8988T (cell line): ENCODE measurements around the gene LGI2.

Source experiments
- DNase-seq: peaks from one replicate; pipeline ENCODE4 v3.0.0; 2011

The LGI2 gene

GRCh38 chr4:24992968-24993367 lies 37.8 kb downstream of the LGI2 start:
- DNase-seq = no peak

GRCh38 chr4:24991015-24991414 lies 39.7 kb downstream of the LGI2 start:
- DNase-seq = no peak

GRCh38 chr4:24989327-24989726 lies 41.4 kb downstream of the LGI2 start:
- no peak for DNase-seq

DNA sequence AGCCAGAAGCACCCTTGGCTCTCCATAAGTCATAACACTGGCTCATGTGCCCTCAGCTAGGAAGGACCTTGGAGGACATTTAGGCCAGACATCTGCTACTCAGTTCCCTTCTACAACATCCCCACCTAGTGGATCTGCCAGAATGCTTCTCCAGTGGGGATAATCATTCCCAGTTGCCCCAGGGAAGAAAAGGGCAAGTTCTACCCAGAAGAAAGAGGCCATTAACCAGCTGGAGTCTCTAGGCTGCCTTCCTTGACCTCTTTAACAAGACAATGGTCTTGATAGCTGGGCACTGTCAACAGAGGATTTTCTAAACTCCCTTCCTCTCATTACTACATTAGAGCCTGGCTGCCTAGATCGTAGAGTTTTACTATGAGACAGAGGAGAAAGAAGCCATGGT lies 42.0 kb downstream of the LGI2 start:
- DNase-seq = peak; percentile 27

DNA sequence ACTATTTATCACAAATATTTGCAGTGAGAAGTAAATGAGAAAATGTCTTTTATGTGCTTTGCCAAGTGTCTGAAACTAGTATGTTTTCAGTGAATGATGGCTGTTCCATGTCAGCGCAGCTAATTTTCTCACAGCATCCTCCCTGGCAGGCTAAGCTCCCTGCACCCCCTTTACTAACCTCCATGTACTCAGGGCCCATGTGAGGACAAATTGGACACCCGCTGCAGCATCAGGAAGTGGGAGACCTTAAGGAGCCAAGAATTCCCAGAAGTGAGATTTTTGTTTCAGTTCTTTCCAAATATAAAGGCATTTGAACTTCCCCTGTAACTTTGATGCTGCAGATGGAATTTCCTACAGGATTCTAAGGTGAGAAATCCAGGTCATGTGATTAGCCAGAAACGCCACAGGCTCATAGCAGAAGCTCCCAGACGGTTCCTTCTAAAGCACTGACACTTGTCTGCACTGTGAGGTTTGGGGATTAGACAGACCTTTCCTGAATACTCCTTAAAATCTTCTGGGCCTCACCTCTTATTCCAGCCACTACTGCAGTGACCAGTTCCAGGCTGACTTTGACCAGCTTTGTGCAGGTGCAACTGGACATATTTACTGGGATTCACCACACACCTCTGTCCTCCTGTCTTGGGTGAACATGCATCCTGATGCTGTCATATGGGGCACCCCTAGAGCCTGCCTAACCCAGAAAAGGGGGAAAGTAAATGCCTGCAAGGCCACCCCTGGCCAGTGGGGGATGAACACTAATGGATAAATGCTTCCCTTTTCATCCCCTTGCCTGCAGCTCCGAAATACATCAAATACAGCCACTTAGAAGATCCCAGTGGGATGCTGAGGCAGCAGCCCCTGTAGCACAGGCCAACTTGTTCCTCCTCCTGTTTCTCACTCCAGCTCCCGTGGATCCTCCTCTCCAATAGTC lies 45.9 kb downstream of the LGI2 start:
- no peak for DNase-seq

DNA sequence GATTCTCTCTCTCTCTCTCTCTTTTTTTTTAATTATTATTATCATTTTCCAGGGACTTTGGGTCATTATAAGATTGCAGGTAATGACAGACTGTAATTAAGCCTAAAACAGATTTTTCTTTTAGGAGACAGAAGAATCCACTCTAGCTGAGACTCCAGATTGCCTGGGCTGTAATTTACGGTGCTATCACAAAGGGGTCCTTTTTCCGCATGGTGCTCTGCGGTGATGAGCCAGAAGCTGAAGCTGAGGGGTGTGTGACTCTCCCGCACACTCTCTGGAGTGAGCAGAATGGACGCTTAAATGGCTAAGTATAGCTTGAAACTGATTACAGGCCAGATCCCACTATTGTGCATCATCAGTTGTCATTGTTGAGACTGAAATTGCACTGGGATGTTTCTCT lies 50.0 kb downstream of the LGI2 start:
- no peak for DNase-seq

- peak; percentile 25 for DNase-seq
Measured at GRCh38 chr4:24980064-24980690, 50.6 kb downstream of the LGI2 start.

DNA sequence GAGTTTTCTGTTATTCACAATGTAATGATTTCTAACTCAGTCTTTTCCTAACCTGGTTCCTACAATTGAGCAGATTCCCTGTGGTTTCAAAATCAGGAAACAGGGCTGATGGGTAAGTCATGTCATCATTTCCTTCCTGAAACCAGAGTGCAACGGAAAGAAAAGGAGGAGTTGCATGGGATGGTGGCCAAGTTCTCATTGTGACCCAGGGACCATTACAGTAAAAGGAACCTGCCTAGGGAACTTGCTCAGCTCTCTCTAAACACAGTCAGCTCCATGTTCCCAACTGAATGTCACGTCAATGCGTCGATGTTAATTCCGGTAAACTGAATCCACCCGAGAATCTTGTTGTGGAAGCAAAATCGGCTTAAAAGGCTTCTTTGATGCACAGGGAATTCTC lies 51.2 kb downstream of the LGI2 start:
- DNase-seq = no peak

DNA sequence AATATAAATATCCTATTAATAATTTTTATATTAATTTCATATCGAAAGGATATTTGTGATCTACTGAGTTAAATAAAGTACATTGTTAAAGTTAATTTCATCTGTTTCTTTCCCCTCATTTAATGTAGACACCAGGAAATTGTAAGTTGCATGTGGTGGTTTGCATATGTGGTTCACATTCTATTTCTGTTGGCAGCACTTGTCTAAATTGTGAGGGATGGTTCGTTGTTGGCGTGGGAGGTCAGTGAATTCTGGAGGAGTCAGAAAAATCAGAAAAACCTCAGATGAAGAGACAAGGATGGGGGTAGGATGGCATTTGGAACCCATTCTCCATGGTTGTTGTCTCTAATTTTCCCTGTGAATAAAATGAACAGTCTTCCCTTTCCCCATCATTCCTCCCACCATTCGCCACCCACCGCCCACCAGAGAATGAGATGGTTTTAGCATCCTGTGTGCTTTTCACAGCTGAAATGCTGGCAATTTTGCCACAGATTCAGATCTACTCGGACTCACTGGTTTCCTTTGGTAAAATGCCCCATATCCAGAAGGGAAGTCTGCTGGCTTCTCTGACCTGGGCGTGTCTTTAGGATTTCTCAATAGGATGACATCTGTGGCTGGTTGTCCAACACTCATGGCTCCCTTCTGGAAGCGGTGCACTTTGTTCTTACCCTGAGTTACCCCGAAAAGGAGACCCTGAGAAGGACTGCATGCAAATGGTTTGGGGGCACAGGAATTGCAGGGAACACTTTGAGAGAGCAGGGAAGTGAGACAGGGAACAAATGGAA lies 52.3 kb downstream of the LGI2 start:
- no peak for DNase-seq

DNA sequence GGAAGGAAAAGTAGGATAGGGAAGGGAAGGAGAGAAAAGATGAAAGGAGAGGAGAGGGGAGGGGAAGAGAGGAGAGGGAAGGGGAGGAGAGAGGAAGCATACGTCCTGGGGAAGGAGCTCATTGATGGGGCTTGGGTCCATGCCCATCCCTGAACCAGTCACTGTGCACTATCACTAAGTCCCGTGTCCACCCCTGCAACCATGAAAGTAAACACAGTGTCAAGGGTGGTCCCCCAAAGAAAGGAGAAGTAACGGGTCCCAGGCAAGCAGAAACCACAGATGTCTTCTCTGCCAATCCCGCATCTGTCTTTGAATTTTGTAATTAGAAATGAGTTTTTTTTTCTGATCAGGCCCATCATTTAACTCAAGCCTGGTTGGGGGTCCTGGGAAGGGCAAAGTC lies 55.2 kb downstream of the LGI2 start:
- no peak for DNase-seq

DNA sequence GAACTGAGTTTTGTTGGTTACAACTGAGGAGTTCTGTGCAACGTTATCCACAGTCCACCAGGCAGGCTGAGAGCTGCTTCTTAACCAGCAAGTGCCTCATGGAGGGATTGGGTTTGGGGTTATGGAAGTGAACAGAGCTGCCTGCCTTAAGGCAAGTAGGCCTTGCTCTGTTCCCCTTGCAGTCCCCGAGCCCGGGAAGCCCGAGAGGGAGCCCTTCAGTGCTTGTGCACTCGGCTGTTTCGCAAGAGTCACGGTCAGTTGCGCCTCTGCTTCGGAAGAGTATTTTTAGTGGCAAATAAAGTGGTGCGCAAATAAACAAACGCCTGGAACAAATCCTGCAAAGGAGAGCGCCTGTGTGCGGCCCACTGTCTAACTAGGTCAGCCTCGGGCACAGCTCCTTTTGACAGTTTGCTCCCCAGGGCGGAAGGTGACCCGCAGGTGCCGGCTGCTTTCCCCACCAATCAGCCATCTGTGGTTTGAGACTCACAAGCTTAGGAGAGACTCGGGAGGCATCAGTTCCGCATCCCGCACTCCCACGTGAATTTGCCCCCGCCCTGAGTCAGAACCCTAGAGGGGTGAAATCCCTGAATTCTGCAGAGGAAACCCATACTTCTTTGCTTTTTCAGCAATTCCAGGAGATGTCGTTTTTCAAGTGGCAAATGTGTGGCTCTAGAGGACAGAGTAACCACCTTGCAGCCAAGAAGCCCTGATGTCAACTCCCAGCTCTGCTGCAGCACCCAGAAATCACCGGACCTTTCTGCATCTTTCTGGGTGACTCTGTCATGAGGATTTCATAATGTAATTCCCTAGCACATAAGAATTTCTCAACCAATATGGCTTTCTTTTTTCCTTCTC lies 56.8 kb downstream of the LGI2 start:
- no peak for DNase-seq

DNA sequence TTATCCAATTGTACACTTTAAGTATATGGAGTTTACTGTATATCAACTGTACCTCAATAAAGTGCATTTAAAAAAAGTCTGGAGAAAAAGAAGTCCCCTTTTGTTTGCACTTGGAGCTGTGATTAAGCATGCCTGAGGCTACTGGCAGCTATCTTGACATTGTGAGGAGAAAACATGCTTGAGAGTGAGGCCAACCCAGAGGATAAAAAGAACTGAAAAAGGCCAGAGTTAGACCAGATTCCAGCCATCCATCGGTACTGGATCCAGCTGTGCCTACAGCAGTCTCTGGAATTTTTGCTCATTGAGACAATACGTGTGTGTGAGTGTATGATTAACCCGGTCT lies 57.4 kb downstream of the LGI2 start:
- DNase-seq = no peak

DNA sequence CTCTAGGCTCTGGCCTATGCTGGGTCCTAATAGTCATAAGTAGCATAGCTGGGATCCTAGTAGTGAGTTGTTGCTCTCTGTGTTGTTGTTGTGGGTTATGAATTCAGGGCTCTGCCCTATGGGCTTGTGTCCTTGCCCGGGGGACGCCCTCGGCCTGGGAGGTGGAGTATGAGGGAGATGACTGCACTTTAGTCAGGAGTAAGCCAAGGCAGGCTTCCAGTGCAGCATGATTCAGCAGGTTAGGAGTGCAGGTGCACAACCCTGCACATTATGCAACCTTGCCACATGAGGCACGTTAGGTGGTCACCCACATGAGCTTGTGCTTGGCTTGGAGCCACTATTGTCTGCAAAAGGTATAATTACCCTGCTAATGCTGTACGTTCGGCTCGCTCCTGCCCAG lies 59.6 kb downstream of the LGI2 start:
- no peak for DNase-seq

- no peak for DNase-seq
Measured at GRCh38 chr4:24970635-24971034, 60.1 kb downstream of the LGI2 start.

GRCh38 chr4:24970191-24970590 lies 60.6 kb downstream of the LGI2 start:
- no peak for DNase-seq

GRCh38 chr4:24969486-24969885 lies 61.3 kb downstream of the LGI2 start:
- no peak for DNase-seq

DNA sequence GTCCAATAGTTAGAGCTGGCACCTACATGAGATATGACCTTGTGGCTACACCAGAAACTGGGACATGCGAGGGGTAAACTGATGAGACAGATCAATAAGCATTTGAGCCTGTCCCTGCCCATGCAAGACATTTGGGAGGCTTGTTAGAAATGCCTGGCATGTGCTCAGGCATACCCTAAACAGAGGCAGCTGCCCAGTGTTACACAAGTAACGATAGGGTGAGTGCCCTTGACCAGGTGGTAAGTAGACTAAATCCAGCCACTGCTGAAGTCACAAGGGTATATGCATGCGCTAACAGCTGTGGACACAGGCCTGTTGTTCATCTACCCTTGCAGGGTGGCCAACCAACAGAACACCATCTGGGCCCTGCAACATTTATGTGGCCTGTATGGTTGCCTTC lies 61.8 kb downstream of the LGI2 start:
- no peak for DNase-seq

GRCh38 chr4:24968278-24968677 lies 62.5 kb downstream of the LGI2 start:
- no peak for DNase-seq

DNA sequence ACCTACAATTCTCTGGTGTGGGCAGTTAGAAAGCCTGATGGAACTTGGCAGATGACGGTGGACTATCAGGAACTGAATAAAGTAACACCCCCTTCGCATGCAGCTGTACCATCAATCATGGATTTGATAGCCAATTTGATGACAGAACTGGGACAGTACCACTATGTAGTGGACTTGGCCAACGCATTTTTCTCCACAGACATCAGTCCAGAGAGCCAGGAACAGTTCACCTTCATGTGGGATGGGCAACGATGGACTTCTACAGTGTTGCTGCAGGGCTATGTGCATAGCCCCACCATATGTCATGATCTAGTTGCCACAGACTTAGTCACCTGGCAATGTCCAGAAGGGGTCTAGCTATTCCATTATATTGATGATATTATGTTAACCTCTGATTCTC lies 63.4 kb downstream of the LGI2 start:
- DNase-seq = no peak

GRCh38 chr4:24966076-24966475 lies 64.7 kb downstream of the LGI2 start:
- DNase-seq = no peak

DNA sequence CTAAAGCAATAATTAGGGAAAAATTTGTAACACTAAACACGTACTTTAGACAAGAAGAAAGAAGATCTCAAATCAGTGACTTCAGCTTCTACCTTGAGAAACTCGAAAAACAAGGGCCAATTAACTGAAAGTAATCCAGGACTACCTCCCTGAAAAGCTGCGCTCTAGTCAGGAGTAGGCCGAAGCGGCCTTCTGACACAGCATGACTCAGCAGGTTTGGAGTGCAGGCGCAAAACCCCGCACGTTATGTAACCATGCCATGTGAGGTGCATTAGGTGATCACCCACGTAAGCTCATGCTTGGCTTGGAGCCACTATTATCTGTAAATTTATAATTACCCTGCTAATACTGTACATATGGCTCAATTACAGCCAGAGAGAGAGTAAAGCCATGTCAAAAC lies 65.1 kb downstream of the LGI2 start:
- DNase-seq = no peak

DNA sequence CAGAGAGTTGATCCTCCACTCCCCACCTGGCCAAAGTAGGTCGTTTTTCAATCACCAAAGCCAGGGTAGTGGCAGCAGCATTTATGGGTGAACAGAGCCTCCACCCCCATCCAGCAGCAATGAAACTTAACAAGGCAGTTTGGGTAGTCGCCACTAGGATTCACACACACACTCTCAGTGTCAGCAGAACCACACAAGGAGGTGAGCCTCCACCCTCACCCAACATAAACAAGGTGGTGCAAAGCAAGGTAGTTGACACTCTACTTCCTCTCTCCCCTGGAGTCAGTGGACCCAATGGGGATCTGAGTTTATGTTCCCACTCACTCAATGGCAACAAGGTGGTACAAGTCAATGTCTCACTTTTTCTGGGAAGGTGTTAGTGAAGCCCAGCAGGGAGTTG lies 67.5 kb downstream of the LGI2 start:
- DNase-seq = no peak

DNA sequence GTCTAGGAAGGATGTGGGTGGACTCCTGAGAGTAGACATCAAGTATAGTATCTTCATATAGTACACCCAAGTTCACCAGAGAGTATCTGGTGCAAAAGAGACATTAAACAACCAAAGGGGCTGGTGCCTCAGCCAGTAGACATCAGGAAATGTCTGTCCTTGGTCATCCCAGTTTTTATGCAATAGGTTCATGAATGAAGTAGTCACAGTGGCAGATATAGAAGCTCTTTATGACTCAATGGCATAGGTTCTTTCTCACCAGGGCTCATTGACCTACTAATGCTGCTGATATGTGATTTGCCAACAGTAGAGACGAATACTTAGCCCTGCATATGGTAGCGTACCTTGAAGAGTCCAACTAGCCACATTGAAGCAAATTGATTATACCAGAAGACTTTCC lies 72.9 kb downstream of the LGI2 start:
- no peak for DNase-seq
